ENCODE data around the gene ZNF618. TPM values are rescaled to one million over a fixed set of nuclear protein-coding genes. Genes with fewer than 3 reads are reported as not detected.
"Not testable (repeated sequence)": the region's sequence is repeated elsewhere in the genome, so short reads cannot be mapped to it uniquely, and the experiment has no call there.

Gene ZNF618
- total RNA-seq, 4 donors from 2014 or later = 0.26 to 1.2 (median 1.0) TPM

GRCh38 chr9:114080773-114081440 is 204.8 kb downstream of the ZNF618 start:
- no peak overlapping the region for H3K27ac ChIP-seq
- intact Hi-C loops (cut with DNase I; ENCODE audit: low total_unique reads) = no loop called here
- H3K36me3 ChIP-seq = no peaks in the 10 kb centered on the region
- in situ Hi-C loops (cut with MboI; ENCODE audit: low sequenced_read_pairs in 4 of 4) = no loop called here
- DNase-seq = no peak
- no peaks in the 10 kb centered on the region for H3K4me1 ChIP-seq
- H3K27me3 ChIP-seq = peaks cover 0 to 7% (median 0%) of the 10 kb centered on the region in 3 donors
- H3K9me3 ChIP-seq = no peaks in the 10 kb centered on the region
- no peak for ATAC-seq
- H3K4me3 ChIP-seq = no peak overlapping the region
- TF ChIP-seq, protein P1, sequence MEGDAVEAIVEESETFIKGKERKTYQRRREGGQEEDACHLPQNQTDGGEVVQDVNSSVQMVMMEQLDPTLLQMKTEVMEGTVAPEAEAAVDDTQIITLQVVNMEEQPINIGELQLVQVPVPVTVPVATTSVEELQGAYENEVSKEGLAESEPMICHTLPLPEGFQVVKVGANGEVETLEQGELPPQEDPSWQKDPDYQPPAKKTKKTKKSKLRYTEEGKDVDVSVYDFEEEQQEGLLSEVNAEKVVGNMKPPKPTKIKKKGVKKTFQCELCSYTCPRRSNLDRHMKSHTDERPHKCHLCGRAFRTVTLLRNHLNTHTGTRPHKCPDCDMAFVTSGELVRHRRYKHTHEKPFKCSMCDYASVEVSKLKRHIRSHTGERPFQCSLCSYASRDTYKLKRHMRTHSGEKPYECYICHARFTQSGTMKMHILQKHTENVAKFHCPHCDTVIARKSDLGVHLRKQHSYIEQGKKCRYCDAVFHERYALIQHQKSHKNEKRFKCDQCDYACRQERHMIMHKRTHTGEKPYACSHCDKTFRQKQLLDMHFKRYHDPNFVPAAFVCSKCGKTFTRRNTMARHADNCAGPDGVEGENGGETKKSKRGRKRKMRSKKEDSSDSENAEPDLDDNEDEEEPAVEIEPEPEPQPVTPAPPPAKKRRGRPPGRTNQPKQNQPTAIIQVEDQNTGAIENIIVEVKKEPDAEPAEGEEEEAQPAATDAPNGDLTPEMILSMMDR (IDR thresholded peaks at IDR 0.05 in 4 of 5, conservative IDR thresholded peaks at IDR 0.05 in 1 of 5) = no peak
- TF ChIP-seq POLR2A (IDR thresholded peaks at IDR 0.05) = no peak

GRCh38 chr9:114081441-114082016 is 205.4 kb downstream of the ZNF618 start:
- in situ Hi-C loops (cut with MboI; ENCODE audit: low sequenced_read_pairs in 4 of 4) = no loop called here
- intact Hi-C loops (cut with DNase I; ENCODE audit: low total_unique reads) = loop anchor here (1.0 kb wide), 2 partner anchors 27 to 210 kb away; no protein-coding TSS in a partner anchor
- no peak for DNase-seq

DNA sequence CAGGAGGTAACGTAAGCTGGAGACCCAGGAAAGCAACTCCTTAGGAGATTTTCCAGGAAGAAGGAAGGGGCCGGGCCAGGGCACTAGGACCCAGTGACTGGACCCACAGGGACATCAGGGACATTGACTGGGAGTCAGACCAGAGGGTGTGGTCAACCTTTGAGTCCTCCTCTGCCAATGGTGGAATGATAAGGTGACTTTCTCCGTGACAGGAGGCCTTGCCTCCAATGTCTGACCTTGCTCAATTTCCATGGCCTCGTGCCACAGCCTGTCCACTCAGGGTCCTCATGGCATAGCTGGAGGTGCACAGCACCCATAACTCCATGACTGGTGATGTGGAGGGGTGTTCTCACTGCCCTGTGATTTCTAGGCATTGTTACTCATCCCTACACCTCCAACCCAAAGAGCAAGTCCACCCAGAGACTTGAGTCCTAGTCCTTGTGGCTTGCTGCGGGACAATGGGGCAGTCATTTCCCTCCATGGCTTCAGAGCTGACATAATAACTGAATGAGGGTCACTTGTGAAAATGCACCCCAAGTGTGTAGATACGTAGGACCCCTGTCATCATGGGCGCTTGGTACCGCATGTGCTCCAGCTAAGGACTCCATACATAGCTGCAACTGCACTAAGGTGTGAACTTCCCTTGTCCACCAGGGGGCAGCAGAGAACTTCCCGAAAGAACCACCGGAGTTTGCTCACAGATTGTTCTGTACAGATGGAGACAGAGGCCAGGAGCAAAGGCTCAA is 206.1 kb downstream of the ZNF618 start:
- no peak overlapping the region for H3K4me3 ChIP-seq
- TF ChIP-seq POLR2A (IDR thresholded peaks at IDR 0.05) = no peak
- TF ChIP-seq, protein P1 (IDR thresholded peaks at IDR 0.05 in 4 of 5, conservative IDR thresholded peaks at IDR 0.05 in 1 of 5) = peak; percentile 72 to 94 (median 89)
- no peaks in the 10 kb centered on the region for H3K9me3 ChIP-seq
- DNase-seq (peak; percentile 62 to 79), ATAC-seq (peak; percentile 95 to 98)
- intact Hi-C loops (cut with DNase I; ENCODE audit: low total_unique reads) = loop anchor here (1.0 kb wide), 2 partner anchors 26 to 209 kb away; no protein-coding TSS in a partner anchor
- peaks cover 0 to 6% (median 0%) of the 10 kb centered on the region in 3 donors for H3K27me3 ChIP-seq
- no peaks in the 10 kb centered on the region for H3K36me3 ChIP-seq
- in situ Hi-C loops (cut with MboI; ENCODE audit: low sequenced_read_pairs in 4 of 4) = no loop called here
- H3K4me1 ChIP-seq = no peaks in the 10 kb centered on the region
- H3K27ac ChIP-seq = no peak overlapping the region

More at GRCh38 chr9:114081441-114082016, 205.4 kb downstream of the ZNF618 start:
- Histone ChIP-seq H3K4me1 (no peaks in the 10 kb centered on the region), H3K4me3 (no peak overlapping the region), H3K27ac (no peak overlapping the region), H3K9me3 (no peaks in the 10 kb centered on the region), H3K27me3 (peaks cover 0 to 7% (median 0%) of the 10 kb centered on the region in 3 donors), H3K36me3 (no peaks in the 10 kb centered on the region)
- ATAC-seq = no peak
- TF ChIP-seq, protein P1 (IDR thresholded peaks at IDR 0.05 in 4 of 5, conservative IDR thresholded peaks at IDR 0.05 in 1 of 5) = no peak
- no peak for TF ChIP-seq POLR2A (IDR thresholded peaks at IDR 0.05)

DNA sequence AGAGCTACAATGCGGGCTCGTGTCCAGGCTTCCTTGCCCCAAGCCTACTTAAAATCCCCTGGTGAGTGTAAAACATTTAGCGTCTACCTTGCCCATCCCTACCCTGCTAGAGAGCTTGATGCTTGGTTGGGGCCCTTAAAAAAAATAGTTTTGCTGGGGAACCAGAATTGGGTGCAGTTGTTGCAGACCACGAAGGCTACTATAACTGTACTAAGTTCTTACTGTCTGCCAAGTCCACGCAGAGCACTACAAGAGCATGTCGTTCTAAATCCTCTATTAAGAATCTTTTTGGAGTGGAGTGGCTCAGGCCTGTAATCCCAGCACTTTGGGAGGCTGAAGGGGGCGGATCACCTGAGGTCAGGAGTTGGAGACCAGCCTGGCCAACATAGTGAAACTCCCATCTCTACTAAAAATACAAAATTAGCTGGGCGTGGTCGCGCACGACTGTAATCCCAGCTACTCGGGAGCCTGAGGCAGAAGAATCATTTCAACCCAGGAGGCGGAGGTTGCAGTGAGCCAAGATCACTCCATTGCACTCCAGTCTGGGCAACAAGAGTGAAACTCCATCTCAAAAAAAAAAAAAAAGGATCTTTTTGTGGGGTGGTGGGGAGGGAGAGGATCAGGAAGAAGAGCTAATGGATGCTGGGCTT is 206.8 kb downstream of the ZNF618 start:
- TF ChIP-seq, protein P1 (IDR thresholded peaks at IDR 0.05 in 4 of 5, conservative IDR thresholded peaks at IDR 0.05 in 1 of 5) = peak in 1 of 5 experiments; percentile 5
- H3K36me3 ChIP-seq; H3K9me3 ChIP-seq; H3K4me1 ChIP-seq; H3K27ac ChIP-seq; DNase-seq; H3K27me3 ChIP-seq; H3K4me3 ChIP-seq; in situ Hi-C loops (cut with MboI; ENCODE audit: low sequenced_read_pairs in 4 of 4): not testable (repeated sequence)
- ATAC-seq = peak in 1 of 2 donors; percentile 18
- intact Hi-C loops (cut with DNase I; ENCODE audit: low total_unique reads) = loop anchor here (1.0 kb wide), 2 partner anchors 25 to 208 kb away; no protein-coding TSS in a partner anchor
